Neural cell (in vitro differentiated cells): ENCODE data around the gene SH3GL1.
A peak's percentile ranks its signal among the peaks of the same experiment; 100 is the strongest.

ENCODE experiments used
- CTCF ChIP-seq: fragments of 450-650 bp; IDR thresholded peaks from 2 replicates; pipeline ENCODE4 v1.5.1; 2014; ENCODE audit warnings: antibody characterized with exemption, mild to moderate bottlenecking, moderate library complexity; ENCODE audit not compliant: poor library complexity, severe bottlenecking
- EZH2 ChIP-seq: fragments of 200-600, 300-800 bp; shearing (Covaris generic), sonication (generic); IDR thresholded peaks from 2 replicates; pipeline ENCODE4 v1.6.1; 2014; ENCODE audit warnings: antibody characterized with exemption, low read length, borderline replicate concordance, mild to moderate bottlenecking; ENCODE audit not compliant: insufficient read depth, poor library complexity, severe bottlenecking

GRCh38 chr19:4400135-4400936 lies at the start of gene SH3GL1:
- peak; percentile 98 for TF ChIP-seq CTCF
- no peak for TF ChIP-seq EZH2
